ENCODE data around the gene GM2A.

GM2A gene

DNA sequence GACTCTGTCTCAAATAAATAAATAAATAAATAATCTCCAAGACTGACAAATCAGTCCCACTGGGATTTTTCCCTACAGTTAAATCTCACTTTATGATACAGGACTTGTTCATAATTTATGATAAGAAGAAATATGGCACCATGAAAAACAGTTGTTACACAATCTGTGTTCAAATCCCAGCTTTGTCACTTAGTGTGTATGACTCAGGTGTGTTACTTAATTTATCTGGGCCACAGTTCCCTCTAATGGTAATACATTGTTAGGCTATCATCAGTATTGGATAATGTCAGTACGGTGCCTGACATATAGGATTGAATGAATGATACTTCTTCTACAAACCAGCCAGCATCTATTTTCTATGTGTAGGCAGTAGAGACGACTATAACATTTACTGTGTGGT lies 27.5 kb downstream of the GM2A start:
- Histone ChIP-seq H3K9ac (ENCODE audit: low read depth, low read length) (no peak overlapping the region), H3K27me3 (ENCODE audit: control insufficient read depth, insufficient read depth, low read length) (peaks cover 5% of the 10 kb centered on the region), H3K4me1 (ENCODE audit: control insufficient read depth, insufficient read depth, low read length) (no peaks in the 10 kb centered on the region), H3K36me3 (ENCODE audit: control insufficient read depth, insufficient read depth, low read length) (no peaks in the 10 kb centered on the region), H3K4me3 (ENCODE audit: low read depth, low read length) (no peak overlapping the region), H3K9me3 (ENCODE audit: control insufficient read depth, insufficient read depth, low read length) (no peaks in the 10 kb centered on the region)

GRCh38 chr5:151281001-151281639 lies 28.1 kb downstream of the GM2A start:
- no peaks in the 10 kb centered on the region for H3K4me1 ChIP-seq (ENCODE audit: control insufficient read depth, insufficient read depth, low read length)
- H3K9me3 ChIP-seq (ENCODE audit: control insufficient read depth, insufficient read depth, low read length) = no peaks in the 10 kb centered on the region
- H3K36me3 ChIP-seq (ENCODE audit: control insufficient read depth, insufficient read depth, low read length) = no peaks in the 10 kb centered on the region
- no peak overlapping the region for H3K9ac ChIP-seq (ENCODE audit: low read depth, low read length)
- no peak overlapping the region for H3K4me3 ChIP-seq (ENCODE audit: low read depth, low read length)
- H3K27me3 ChIP-seq (ENCODE audit: control insufficient read depth, insufficient read depth, low read length) = peaks cover 5% of the 10 kb centered on the region

GRCh38 chr5:151283120-151283825 lies 30.3 kb downstream of the GM2A start:
- Histone ChIP-seq H3K9me3 (ENCODE audit: control insufficient read depth, insufficient read depth, low read length) (no peaks in the 10 kb centered on the region), H3K36me3 (ENCODE audit: control insufficient read depth, insufficient read depth, low read length) (no peaks in the 10 kb centered on the region), H3K4me1 (ENCODE audit: control insufficient read depth, insufficient read depth, low read length) (peaks cover 3% of the 10 kb centered on the region), H3K27me3 (ENCODE audit: control insufficient read depth, insufficient read depth, low read length) (peaks cover 5% of the 10 kb centered on the region), H3K9ac (ENCODE audit: low read depth, low read length) (no peak overlapping the region), H3K4me3 (ENCODE audit: low read depth, low read length) (no peak overlapping the region)

- Histone ChIP-seq H3K4me3 (ENCODE audit: low read depth, low read length) (no peak overlapping the region), H3K9me3 (ENCODE audit: control insufficient read depth, insufficient read depth, low read length) (no peaks in the 10 kb centered on the region), H3K36me3 (ENCODE audit: control insufficient read depth, insufficient read depth, low read length) (no peaks in the 10 kb centered on the region), H3K9ac (ENCODE audit: low read depth, low read length) (no peak overlapping the region), H3K27me3 (ENCODE audit: control insufficient read depth, insufficient read depth, low read length) (peaks cover 5% of the 10 kb centered on the region), H3K4me1 (ENCODE audit: control insufficient read depth, insufficient read depth, low read length) (peaks cover 3% of the 10 kb centered on the region)
Measured at GRCh38 chr5:151284392-151284967, 31.5 kb downstream of the GM2A start.

- no peak overlapping the region for H3K4me3 ChIP-seq (ENCODE audit: low read depth, low read length)
- peaks cover 5% of the 10 kb centered on the region for H3K27me3 ChIP-seq (ENCODE audit: control insufficient read depth, insufficient read depth, low read length)
- H3K9ac ChIP-seq (ENCODE audit: low read depth, low read length) = no peak overlapping the region
- H3K36me3 ChIP-seq (ENCODE audit: control insufficient read depth, insufficient read depth, low read length) = no peaks in the 10 kb centered on the region
- H3K9me3 ChIP-seq (ENCODE audit: control insufficient read depth, insufficient read depth, low read length) = no peaks in the 10 kb centered on the region
- H3K4me1 ChIP-seq (ENCODE audit: control insufficient read depth, insufficient read depth, low read length) = peaks cover 3% of the 10 kb centered on the region
Measured at GRCh38 chr5:151285683-151286082, 32.7 kb downstream of the GM2A start.

- no peaks in the 10 kb centered on the region for H3K36me3 ChIP-seq (ENCODE audit: control insufficient read depth, insufficient read depth, low read length)
- no peaks in the 10 kb centered on the region for H3K9me3 ChIP-seq (ENCODE audit: control insufficient read depth, insufficient read depth, low read length)
Measured at GRCh38 chr5:151286246-151286645, 33.3 kb downstream of the GM2A start.

GRCh38 chr5:151288180-151288579 lies 35.2 kb downstream of the GM2A start:
- H3K36me3 ChIP-seq (ENCODE audit: control insufficient read depth, insufficient read depth, low read length) = no peaks in the 10 kb centered on the region
- H3K9ac ChIP-seq (ENCODE audit: low read depth, low read length) = no peak overlapping the region
- peaks cover 3% of the 10 kb centered on the region for H3K4me1 ChIP-seq (ENCODE audit: control insufficient read depth, insufficient read depth, low read length)
- H3K9me3 ChIP-seq (ENCODE audit: control insufficient read depth, insufficient read depth, low read length) = no peaks in the 10 kb centered on the region
- peaks cover 5% of the 10 kb centered on the region for H3K27me3 ChIP-seq (ENCODE audit: control insufficient read depth, insufficient read depth, low read length)
- no peak overlapping the region for H3K4me3 ChIP-seq (ENCODE audit: low read depth, low read length)

More at GRCh38 chr5:151286246-151286645, 33.3 kb downstream of the GM2A start:
- no peak overlapping the region for H3K9ac ChIP-seq (ENCODE audit: low read depth, low read length)
- H3K4me3 ChIP-seq (ENCODE audit: low read depth, low read length) = no peak overlapping the region
- H3K4me1 ChIP-seq (ENCODE audit: control insufficient read depth, insufficient read depth, low read length) = peaks cover 3% of the 10 kb centered on the region
- H3K27me3 ChIP-seq (ENCODE audit: control insufficient read depth, insufficient read depth, low read length) = peaks cover 5% of the 10 kb centered on the region

DNA sequence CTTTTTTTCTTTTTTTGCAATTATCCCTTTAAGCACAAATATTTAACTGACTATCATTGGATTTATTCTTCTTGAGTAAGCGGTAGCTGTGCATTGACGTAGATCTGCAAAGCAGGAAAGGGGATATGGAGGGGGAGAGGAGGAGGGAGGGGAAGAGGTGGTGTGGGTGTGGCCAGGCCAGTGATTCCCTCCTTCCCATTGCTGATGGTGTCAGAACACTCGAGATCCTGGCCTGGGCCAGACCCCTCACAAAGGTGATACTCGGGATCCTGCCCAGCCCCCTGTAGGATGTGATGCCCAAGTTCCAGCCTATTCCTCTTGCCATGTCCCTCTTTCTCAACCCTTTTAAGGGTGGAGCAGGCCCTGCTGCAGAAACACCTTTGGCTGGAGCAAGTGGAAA lies 40.6 kb downstream of the GM2A start:
- no peak overlapping the region for H3K4me3 ChIP-seq (ENCODE audit: low read depth, low read length)
- H3K9me3 ChIP-seq (ENCODE audit: control insufficient read depth, insufficient read depth, low read length) = no peaks in the 10 kb centered on the region
- no peaks in the 10 kb centered on the region for H3K4me1 ChIP-seq (ENCODE audit: control insufficient read depth, insufficient read depth, low read length)
- H3K27me3 ChIP-seq (ENCODE audit: control insufficient read depth, insufficient read depth, low read length) = no peaks in the 10 kb centered on the region
- H3K9ac ChIP-seq (ENCODE audit: low read depth, low read length) = no peak overlapping the region
- H3K36me3 ChIP-seq (ENCODE audit: control insufficient read depth, insufficient read depth, low read length) = no peaks in the 10 kb centered on the region

- no peak overlapping the region for H3K4me3 ChIP-seq (ENCODE audit: low read depth, low read length)
- no peaks in the 10 kb centered on the region for H3K4me1 ChIP-seq (ENCODE audit: control insufficient read depth, insufficient read depth, low read length)
- no peaks in the 10 kb centered on the region for H3K27me3 ChIP-seq (ENCODE audit: control insufficient read depth, insufficient read depth, low read length)
- H3K36me3 ChIP-seq (ENCODE audit: control insufficient read depth, insufficient read depth, low read length) = no peaks in the 10 kb centered on the region
- H3K9ac ChIP-seq (ENCODE audit: low read depth, low read length) = no peak overlapping the region
- no peaks in the 10 kb centered on the region for H3K9me3 ChIP-seq (ENCODE audit: control insufficient read depth, insufficient read depth, low read length)
Measured at GRCh38 chr5:151295138-151295537, 42.2 kb downstream of the GM2A start.

DNA sequence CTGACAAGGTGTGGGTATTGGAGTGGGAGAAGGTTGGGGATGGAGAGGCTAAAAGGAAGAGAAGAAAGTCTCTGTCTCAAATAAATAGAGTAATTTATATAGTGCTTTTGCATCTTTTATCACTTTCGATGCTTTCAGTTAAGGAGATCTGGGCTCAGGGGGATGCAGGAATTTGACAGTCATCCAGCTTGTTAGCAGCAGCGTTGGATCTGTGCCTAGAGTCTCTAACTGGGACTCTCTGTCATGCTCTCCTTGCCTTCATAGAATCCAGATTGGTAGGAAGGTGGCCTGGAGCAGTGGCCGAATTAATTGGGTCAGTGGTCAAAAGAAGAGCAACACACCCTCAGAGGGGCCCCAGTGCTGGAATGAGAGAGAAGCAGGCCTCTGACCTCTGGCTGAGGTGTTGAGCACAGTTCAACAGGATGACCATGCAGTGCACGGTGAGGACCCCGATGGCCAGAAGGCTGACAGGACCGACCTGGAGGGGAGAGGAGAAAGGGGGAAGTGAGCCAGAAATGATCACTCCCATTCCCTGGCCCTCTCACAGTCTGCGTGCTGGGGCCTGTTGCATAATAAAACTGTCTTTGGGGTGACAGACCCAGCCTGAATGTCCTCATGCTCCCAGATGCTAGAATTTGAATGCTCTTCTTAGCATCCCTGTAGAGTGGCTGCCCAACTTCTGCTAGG lies 42.9 kb downstream of the GM2A start:
- no peaks in the 10 kb centered on the region for H3K36me3 ChIP-seq (ENCODE audit: control insufficient read depth, insufficient read depth, low read length)
- no peak overlapping the region for H3K9ac ChIP-seq (ENCODE audit: low read depth, low read length)
- H3K27me3 ChIP-seq (ENCODE audit: control insufficient read depth, insufficient read depth, low read length) = no peaks in the 10 kb centered on the region
- H3K4me1 ChIP-seq (ENCODE audit: control insufficient read depth, insufficient read depth, low read length) = no peaks in the 10 kb centered on the region
- H3K9me3 ChIP-seq (ENCODE audit: control insufficient read depth, insufficient read depth, low read length) = no peaks in the 10 kb centered on the region
- H3K4me3 ChIP-seq (ENCODE audit: low read depth, low read length) = no peak overlapping the region

DNA sequence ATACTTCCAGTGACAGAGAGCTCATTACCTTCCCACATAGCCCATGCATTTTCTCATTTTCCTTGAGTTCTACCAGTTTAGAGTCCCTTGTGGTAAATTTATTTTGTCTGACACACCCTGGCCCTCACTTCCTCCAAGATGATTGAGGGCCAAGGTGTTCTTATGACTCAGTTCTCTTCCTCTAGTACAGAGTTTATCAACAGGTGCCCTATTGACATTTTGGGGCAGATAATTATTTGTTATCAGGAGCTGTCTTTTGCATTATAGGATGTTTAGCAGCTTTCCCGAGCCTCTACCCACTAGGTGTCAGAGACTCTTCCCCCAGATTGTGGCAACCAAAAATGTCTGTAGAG lies 43.5 kb downstream of the GM2A start:
- Histone ChIP-seq H3K4me3 (ENCODE audit: low read depth, low read length) (no peak overlapping the region), H3K27me3 (ENCODE audit: control insufficient read depth, insufficient read depth, low read length) (no peaks in the 10 kb centered on the region), H3K36me3 (ENCODE audit: control insufficient read depth, insufficient read depth, low read length) (no peaks in the 10 kb centered on the region), H3K9ac (ENCODE audit: low read depth, low read length) (no peak overlapping the region), H3K9me3 (ENCODE audit: control insufficient read depth, insufficient read depth, low read length) (no peaks in the 10 kb centered on the region), H3K4me1 (ENCODE audit: control insufficient read depth, insufficient read depth, low read length) (no peaks in the 10 kb centered on the region)

DNA sequence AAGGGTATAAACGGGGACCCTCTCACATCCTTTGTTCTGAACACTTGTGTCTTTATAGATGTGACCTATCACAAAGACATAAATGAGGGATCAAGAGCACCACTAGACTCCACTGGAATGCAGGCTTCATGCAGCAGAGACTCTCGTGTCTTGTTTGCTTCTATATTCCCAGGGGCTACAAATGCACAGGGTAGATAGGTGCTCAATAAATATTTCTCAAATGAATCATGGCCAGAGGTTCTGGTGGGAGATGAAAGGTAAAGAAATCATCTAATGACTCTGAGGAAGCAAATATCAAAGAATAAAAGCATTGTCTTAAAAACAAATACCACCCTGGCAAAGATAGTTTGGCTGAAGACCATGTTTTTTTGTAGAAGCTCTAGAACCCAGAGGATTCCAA lies 44.0 kb downstream of the GM2A start:
- Histone ChIP-seq H3K9ac (ENCODE audit: low read depth, low read length) (no peak overlapping the region), H3K4me1 (ENCODE audit: control insufficient read depth, insufficient read depth, low read length) (no peaks in the 10 kb centered on the region)

More for the DNA sequence above, 44.0 kb downstream of the GM2A start:
- H3K9me3 ChIP-seq (ENCODE audit: control insufficient read depth, insufficient read depth, low read length) = no peaks in the 10 kb centered on the region
- no peak overlapping the region for H3K4me3 ChIP-seq (ENCODE audit: low read depth, low read length)
- no peaks in the 10 kb centered on the region for H3K36me3 ChIP-seq (ENCODE audit: control insufficient read depth, insufficient read depth, low read length)
- H3K27me3 ChIP-seq (ENCODE audit: control insufficient read depth, insufficient read depth, low read length) = no peaks in the 10 kb centered on the region

Data from iPS-15b (cell line).